ENCODE data around the gene ACAD10.
"Not testable (repeated sequence)": the region's sequence is repeated elsewhere in the genome, so short reads cannot be mapped to it uniquely, and the experiment has no call there.

The ACAD10 gene

DNA sequence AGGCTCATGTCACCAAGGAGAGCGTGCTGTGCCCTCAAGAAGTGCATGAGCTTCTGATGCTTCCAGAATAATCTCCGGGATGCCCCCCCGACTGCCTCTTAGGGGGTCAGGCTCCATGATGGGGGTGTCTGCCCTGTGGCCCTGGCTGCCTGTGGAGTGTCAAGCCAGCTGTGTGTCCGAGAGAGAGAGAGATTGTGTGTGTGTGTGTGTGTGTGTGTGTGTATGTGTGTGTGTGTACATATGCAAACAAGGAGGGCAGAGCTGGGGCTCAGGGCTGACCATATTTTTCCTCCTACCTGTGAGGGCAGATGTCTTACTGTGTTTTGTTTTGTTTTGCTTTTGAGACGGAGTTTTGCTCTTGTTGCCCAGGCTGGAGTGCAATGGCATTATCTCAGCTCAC lies 75.2 kb downstream of the ACAD10 start:
- H4K5ac ChIP-seq (ENCODE audit: low read length), result no peak overlapping the region
- H2BK5ac ChIP-seq (ENCODE audit: low read length), result no peak overlapping the region
- H3K56ac ChIP-seq (ENCODE audit: low read length), result no peak overlapping the region
- H3K23ac ChIP-seq (ENCODE audit: low read length), result no peak overlapping the region
- H3K4ac ChIP-seq (ENCODE audit: low read depth, low read length), result no peak overlapping the region
- H3K79me2 ChIP-seq (ENCODE audit: control insufficient read depth, insufficient read depth, low read length), result no peaks in the 10 kb centered on the region
- H3K18ac ChIP-seq (ENCODE audit: low read length), result no peak overlapping the region
- DNase-seq, result no peak
- no peak overlapping the region for H2BK15ac ChIP-seq (replicated peaks; ENCODE audit: low read depth)
- no peak overlapping the region for H3K4me2 ChIP-seq (ENCODE audit: low read length)
- H4K8ac ChIP-seq (ENCODE audit: low read depth, low read length), result no peak overlapping the region
- no CpG with 5 or more reads among the region's 5 CpGs for WGBS (ENCODE audit: extremely low coverage, insufficient coverage, low lambda C conversion rate)
- H2AK5ac ChIP-seq (ENCODE audit: low read length), result no peak overlapping the region
- no peaks in the 10 kb centered on the region for H3K27me3 ChIP-seq (ENCODE audit: insufficient read depth, low read length, poor library complexity)
- peaks cover 3% of the 10 kb centered on the region for H3K4me1 ChIP-seq (ENCODE audit: control insufficient read depth, low read depth, low read length)
- H3K36me3 ChIP-seq (ENCODE audit: control insufficient read depth, insufficient read depth, low read length), result no peaks in the 10 kb centered on the region
- no peak overlapping the region for H3K27ac ChIP-seq (ENCODE audit: low read depth, low read length)
- no peak overlapping the region for H2BK120ac ChIP-seq (ENCODE audit: low read depth, low read length)
- no peak overlapping the region for H3K4me3 ChIP-seq (ENCODE audit: low read length)
- no peaks in the 10 kb centered on the region for H3K79me1 ChIP-seq (ENCODE audit: low read length)
- H3K9ac ChIP-seq (ENCODE audit: low read length), result no peak overlapping the region

DNA sequence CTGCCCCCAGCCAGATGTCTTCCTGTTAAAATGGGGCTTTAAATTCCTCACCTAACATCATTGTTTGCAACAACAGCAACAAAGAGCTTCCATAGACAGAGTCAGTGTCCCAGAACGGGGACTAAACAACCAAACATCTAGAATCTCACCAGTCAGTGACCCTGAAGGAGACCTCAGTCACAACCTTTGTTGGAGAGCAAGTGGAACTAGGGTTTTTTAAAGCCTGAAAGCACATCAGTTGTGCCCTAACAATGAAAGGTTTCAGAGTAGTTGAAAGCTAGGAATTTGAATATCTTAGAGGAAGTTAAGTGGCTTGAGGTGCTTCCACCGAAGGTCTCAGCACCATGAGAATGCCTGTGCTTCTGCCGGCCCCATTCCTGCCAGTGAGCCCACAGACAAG lies 75.9 kb downstream of the ACAD10 start:
- Histone ChIP-seq H3K79me2 (ENCODE audit: control insufficient read depth, insufficient read depth, low read length) (no peaks in the 10 kb centered on the region), H3K18ac (ENCODE audit: low read length) (no peak overlapping the region), H2BK5ac (ENCODE audit: low read length) (no peak overlapping the region), H3K4me2 (ENCODE audit: low read length) (no peak overlapping the region), H3K36me3 (ENCODE audit: control insufficient read depth, insufficient read depth, low read length) (no peaks in the 10 kb centered on the region), H3K79me1 (ENCODE audit: low read length) (no peaks in the 10 kb centered on the region), H2BK120ac (ENCODE audit: low read depth, low read length) (no peak overlapping the region), H3K27me3 (ENCODE audit: insufficient read depth, low read length, poor library complexity) (no peaks in the 10 kb centered on the region), H3K23ac (ENCODE audit: low read length) (no peak overlapping the region), H3K9ac (ENCODE audit: low read length) (no peak overlapping the region), H3K56ac (ENCODE audit: low read length) (peak overlapping the region; percentile 17), H2AK5ac (ENCODE audit: low read length) (no peak overlapping the region), H4K8ac (ENCODE audit: low read depth, low read length) (no peak overlapping the region), H3K4me1 (ENCODE audit: control insufficient read depth, low read depth, low read length) (peaks cover 5% of the 10 kb centered on the region), H3K27ac (ENCODE audit: low read depth, low read length) (peak overlapping the region; percentile 22), H3K4ac (ENCODE audit: low read depth, low read length) (no peak overlapping the region), H4K5ac (ENCODE audit: low read length) (no peak overlapping the region), H3K4me3 (ENCODE audit: low read length) (no peak overlapping the region), H2BK15ac (replicated peaks; ENCODE audit: low read depth) (no peak overlapping the region)
- no CpG with 5 or more reads among the region's 3 CpGs for WGBS (ENCODE audit: extremely low coverage, insufficient coverage, low lambda C conversion rate)
- peak; percentile 31 for DNase-seq

GRCh38 chr12:111763552-111763951 lies 77.7 kb downstream of the ACAD10 start:
- not testable (repeated sequence) for H2AK5ac ChIP-seq (ENCODE audit: low read length); H3K27me3 ChIP-seq (ENCODE audit: insufficient read depth, low read length, poor library complexity); H3K36me3 ChIP-seq (ENCODE audit: control insufficient read depth, insufficient read depth, low read length); H2BK5ac ChIP-seq (ENCODE audit: low read length); H3K4me1 ChIP-seq (ENCODE audit: control insufficient read depth, low read depth, low read length); H3K4me2 ChIP-seq (ENCODE audit: low read length); H3K18ac ChIP-seq (ENCODE audit: low read length); H3K4me3 ChIP-seq (ENCODE audit: low read length); DNase-seq; H3K79me2 ChIP-seq (ENCODE audit: control insufficient read depth, insufficient read depth, low read length); H4K5ac ChIP-seq (ENCODE audit: low read length); H3K4ac ChIP-seq (ENCODE audit: low read depth, low read length); H3K27ac ChIP-seq (ENCODE audit: low read depth, low read length); H3K79me1 ChIP-seq (ENCODE audit: low read length); H4K8ac ChIP-seq (ENCODE audit: low read depth, low read length); H3K9ac ChIP-seq (ENCODE audit: low read length); H3K23ac ChIP-seq (ENCODE audit: low read length); H2BK15ac ChIP-seq (replicated peaks; ENCODE audit: low read depth); H3K56ac ChIP-seq (ENCODE audit: low read length); H2BK120ac ChIP-seq (ENCODE audit: low read depth, low read length)
- WGBS (ENCODE audit: extremely low coverage, insufficient coverage, low lambda C conversion rate), result no CpG with 5 or more reads among the region's 10 CpGs

DNA sequence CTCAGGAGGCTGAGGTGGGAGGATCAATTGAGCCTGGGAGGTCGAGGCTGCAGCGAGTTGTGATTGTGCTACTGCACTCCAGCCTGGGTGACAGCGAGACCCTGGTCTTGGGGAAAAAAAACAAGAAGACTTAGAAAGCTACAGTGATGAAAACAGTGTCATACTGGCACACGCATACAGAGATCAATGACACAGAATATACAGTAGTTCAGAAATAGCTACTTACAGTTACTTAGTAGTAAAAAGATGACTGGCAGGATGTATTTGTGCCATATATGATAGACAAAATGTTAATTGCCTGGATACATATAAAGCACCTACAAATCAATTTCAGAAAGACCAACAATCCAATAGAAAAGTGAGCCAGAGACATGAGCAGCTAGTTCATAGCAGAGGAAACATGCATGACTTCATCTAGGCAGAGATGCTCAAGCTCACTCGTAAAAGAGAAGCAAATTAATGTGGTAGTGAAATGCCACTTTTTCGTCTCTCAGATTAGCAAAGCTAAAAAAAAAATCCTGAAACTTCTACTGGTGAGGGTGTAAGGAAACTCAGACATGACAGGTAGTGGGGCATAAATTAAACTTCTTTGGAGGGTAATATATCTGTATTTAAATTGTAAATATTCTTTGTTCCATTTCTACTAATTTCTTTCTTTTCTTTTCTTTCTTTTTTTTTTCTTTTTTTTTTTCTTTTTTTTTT lies 78.4 kb downstream of the ACAD10 start:
- Histone ChIP-seq H3K56ac (ENCODE audit: low read length) (no peak overlapping the region), H2BK120ac (ENCODE audit: low read depth, low read length) (no peak overlapping the region), H4K5ac (ENCODE audit: low read length) (no peak overlapping the region), H3K27ac (ENCODE audit: low read depth, low read length) (no peak overlapping the region), H3K18ac (ENCODE audit: low read length) (no peak overlapping the region), H3K36me3 (ENCODE audit: control insufficient read depth, insufficient read depth, low read length) (no peaks in the 10 kb centered on the region), H2BK5ac (ENCODE audit: low read length) (no peak overlapping the region), H2AK5ac (ENCODE audit: low read length) (no peak overlapping the region), H3K9ac (ENCODE audit: low read length) (no peak overlapping the region), H3K27me3 (ENCODE audit: insufficient read depth, low read length, poor library complexity) (no peaks in the 10 kb centered on the region), H3K4me2 (ENCODE audit: low read length) (no peak overlapping the region), H3K4ac (ENCODE audit: low read depth, low read length) (no peak overlapping the region), H4K8ac (ENCODE audit: low read depth, low read length) (no peak overlapping the region), H2BK15ac (replicated peaks; ENCODE audit: low read depth) (no peak overlapping the region), H3K79me1 (ENCODE audit: low read length) (peaks cover 5% of the 10 kb centered on the region), H3K79me2 (ENCODE audit: control insufficient read depth, insufficient read depth, low read length) (no peaks in the 10 kb centered on the region), H3K4me3 (ENCODE audit: low read length) (no peak overlapping the region), H3K4me1 (ENCODE audit: control insufficient read depth, low read depth, low read length) (peaks cover 8% of the 10 kb centered on the region), H3K23ac (ENCODE audit: low read length) (no peak overlapping the region)
- DNase-seq, result no peak
- WGBS (ENCODE audit: extremely low coverage, insufficient coverage, low lambda C conversion rate), result no CpG with 5 or more reads among the region's 6 CpGs

GRCh38 chr12:111766608-111767361 lies 80.9 kb downstream of the ACAD10 start, which contains the start of gene ALDH2:
TSS of gene ALDH2 (plus strand) at chr12:111766933. CDS start at chr12:111766983, 50 bp downstream.
- Histone ChIP-seq H3K23ac (ENCODE audit: low read length) (peak within 1 kb of the TSS; percentile 80), H2BK120ac (ENCODE audit: low read depth, low read length) (no peak within 1 kb of the TSS), H3K27ac (ENCODE audit: low read depth, low read length) (peak within 1 kb of the TSS; percentile 71), H4K5ac (ENCODE audit: low read length) (no peak within 1 kb of the TSS), H3K79me2 (ENCODE audit: control insufficient read depth, insufficient read depth, low read length) (peaks cover 2% of the 10 kb centered on the region), H2AK5ac (ENCODE audit: low read length) (peak within 1 kb of the TSS; percentile 92), H3K36me3 (ENCODE audit: control insufficient read depth, insufficient read depth, low read length) (no peaks in the 10 kb centered on the region), H3K4me2 (ENCODE audit: low read length) (peak within 1 kb of the TSS; percentile 99), H3K27me3 (ENCODE audit: insufficient read depth, low read length, poor library complexity) (no peaks in the 10 kb centered on the region), H2BK5ac (ENCODE audit: low read length) (no peak within 1 kb of the TSS), H2BK15ac (replicated peaks; ENCODE audit: low read depth) (no peak within 1 kb of the TSS), H3K4me1 (ENCODE audit: control insufficient read depth, low read depth, low read length) (peaks cover 8% of the 10 kb centered on the region), H3K79me1 (ENCODE audit: low read length) (peaks cover 8% of the 10 kb centered on the region), H3K18ac (ENCODE audit: low read length) (peak within 1 kb of the TSS; percentile 95), H4K8ac (ENCODE audit: low read depth, low read length) (no peak within 1 kb of the TSS), H3K4me3 (ENCODE audit: low read length) (peak within 1 kb of the TSS; percentile 90), H3K56ac (ENCODE audit: low read length) (peak within 1 kb of the TSS; percentile 97), H3K9ac (ENCODE audit: low read length) (peak within 1 kb of the TSS; percentile 95), H3K4ac (ENCODE audit: low read depth, low read length) (peak within 1 kb of the TSS; percentile 76)
- WGBS (ENCODE audit: extremely low coverage, insufficient coverage, low lambda C conversion rate), result no CpG with 5 or more reads among the region's 73 CpGs
- DNase-seq, result peak; percentile 93

All from mesendoderm (in vitro differentiated cells).